T-helper 17 cell (primary cell): Measurements from ENCODE around the gene GJC1. TPM values are rescaled to one million over a fixed set of nuclear protein-coding genes. Genes with fewer than 3 reads are reported as not detected.

Source experiments
- ATAC-seq: fragments of 150-1000 bp; cut with Tn5 transposase; 2 replicates; pipeline ENCODE4 v1.10.0; 2021; ENCODE audit warnings: mild to moderate bottlenecking, moderate library complexity
- DNase-seq, 3 donors: peaks; one replicate each; pipeline versions ENCODE4 v3.0.0 to v3.0.0-alpha.2; 2020 to 2021
- H3K9me3 ChIP-seq: one replicate; pipeline ENCODE4 v1.7.0; 2013; ENCODE audit warnings: low read length, mild to moderate bottlenecking; ENCODE audit not compliant: control insufficient read depth, poor library complexity, severe bottlenecking
- H3K27ac Mint-ChIP-seq: one replicate; pipeline ENCODE4 v1.8.0; 2022; ENCODE audit warnings: mild to moderate bottlenecking, moderate library complexity, mixed read lengths
- H3K27me3 Mint-ChIP-seq: one replicate; pipeline ENCODE4 v1.8.0; 2022; ENCODE audit warnings: mixed read lengths
- H3K36me3 Mint-ChIP-seq: one replicate; pipeline ENCODE4 v1.8.0; 2022; ENCODE audit warnings: low read depth, mixed read lengths
- H3K4me1 Mint-ChIP-seq: one replicate; pipeline ENCODE4 v1.8.0; 2022; ENCODE audit warnings: mild to moderate bottlenecking, mixed read lengths
- H3K4me3 Mint-ChIP-seq: one replicate; pipeline ENCODE4 v1.8.0; 2022; ENCODE audit warnings: mild to moderate bottlenecking, moderate library complexity, mixed read lengths
- total RNA-seq, 4 donors: library from RNA in 2 of 4; stranded (reverse) in 2 of 4; gene quantifications; one replicate each; pipeline ENCODE4 v1.2.3 and lab custom pipeline; 2022 to 2026

Gene GJC1
- total RNA-seq, 2 donors from 2014 or later: not detected

GRCh38 chr17:44807093-44807816 lies 22.8 kb downstream of the GJC1 start:
- Mint-ChIP-seq H3K4me3 (no peak overlapping the region), H3K27ac (no peak overlapping the region), H3K27me3 (peaks cover 50% of the 10 kb centered on the region), H3K4me1 (no peaks in the 10 kb centered on the region), H3K36me3 (no peaks in the 10 kb centered on the region)
- ATAC-seq (no peak), DNase-seq (no peak)
- no peaks in the 10 kb centered on the region for H3K9me3 ChIP-seq

DNA sequence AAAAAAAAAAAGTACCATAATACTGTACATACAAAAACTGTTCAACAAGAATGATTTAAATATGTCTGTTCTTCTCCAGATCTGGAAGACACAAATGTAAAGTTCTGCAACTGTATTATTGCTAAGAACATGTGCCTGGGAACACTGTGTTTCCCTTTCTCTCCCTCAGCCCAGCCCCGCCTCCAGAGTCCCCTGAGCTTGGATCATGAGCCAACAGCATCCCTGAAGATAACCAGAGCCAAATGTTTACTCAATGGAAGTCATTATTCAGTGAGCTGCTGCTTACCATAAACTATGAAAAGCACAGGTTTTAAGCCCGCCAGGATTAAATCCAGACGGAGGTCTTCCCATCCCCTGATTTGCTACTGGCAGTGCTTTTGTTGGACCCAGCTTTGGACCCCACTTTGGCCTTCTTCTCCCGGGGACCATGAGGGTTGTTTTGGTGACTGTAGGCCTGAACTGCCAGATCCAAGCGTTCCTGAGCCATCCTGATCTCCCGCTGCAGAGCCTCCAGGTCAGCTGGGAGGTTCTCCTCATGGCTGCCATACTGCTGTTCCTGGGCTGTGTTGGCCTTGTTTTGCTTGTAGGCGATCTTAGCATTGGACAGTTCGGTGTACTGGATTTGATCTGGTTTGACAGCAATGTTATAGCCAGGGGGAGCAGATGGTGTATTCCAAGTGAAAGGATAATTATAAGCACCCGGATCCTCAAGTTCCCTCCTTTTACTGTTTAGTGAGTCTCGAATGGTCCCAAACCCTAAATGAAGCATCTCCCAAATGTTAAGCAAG lies 25.6 kb downstream of the GJC1 start:
- no peaks in the 10 kb centered on the region for H3K9me3 ChIP-seq
- peaks cover 39% of the 10 kb centered on the region for H3K27me3 Mint-ChIP-seq
- DNase-seq: no peak

GRCh38 chr17:44801880-44802279 lies 28.2 kb downstream of the GJC1 start:
- no peak for ATAC-seq
- Mint-ChIP-seq H3K27me3 (peaks cover 27% of the 10 kb centered on the region), H3K4me1 (no peaks in the 10 kb centered on the region), H3K36me3 (no peaks in the 10 kb centered on the region), H3K27ac (no peak overlapping the region), H3K4me3 (no peak overlapping the region)
- no peaks in the 10 kb centered on the region for H3K9me3 ChIP-seq
- DNase-seq: no peak

More for the DNA sequence above, 25.6 kb downstream of the GJC1 start:
- H3K27ac Mint-ChIP-seq: no peak overlapping the region
- H3K4me3 Mint-ChIP-seq: no peak overlapping the region
- ATAC-seq: no peak
- no peaks in the 10 kb centered on the region for H3K36me3 Mint-ChIP-seq
- H3K4me1 Mint-ChIP-seq: no peaks in the 10 kb centered on the region

GRCh38 chr17:44798356-44798755 lies 31.7 kb downstream of the GJC1 start:
- no peaks in the 10 kb centered on the region for H3K36me3 Mint-ChIP-seq
- H3K4me3 Mint-ChIP-seq: no peak overlapping the region
- H3K9me3 ChIP-seq: no peaks in the 10 kb centered on the region
- no peak for DNase-seq
- H3K27me3 Mint-ChIP-seq: peaks cover 15% of the 10 kb centered on the region
- peaks cover 2% of the 10 kb centered on the region for H3K4me1 Mint-ChIP-seq
- H3K27ac Mint-ChIP-seq: no peak overlapping the region
- no peak for ATAC-seq

DNA sequence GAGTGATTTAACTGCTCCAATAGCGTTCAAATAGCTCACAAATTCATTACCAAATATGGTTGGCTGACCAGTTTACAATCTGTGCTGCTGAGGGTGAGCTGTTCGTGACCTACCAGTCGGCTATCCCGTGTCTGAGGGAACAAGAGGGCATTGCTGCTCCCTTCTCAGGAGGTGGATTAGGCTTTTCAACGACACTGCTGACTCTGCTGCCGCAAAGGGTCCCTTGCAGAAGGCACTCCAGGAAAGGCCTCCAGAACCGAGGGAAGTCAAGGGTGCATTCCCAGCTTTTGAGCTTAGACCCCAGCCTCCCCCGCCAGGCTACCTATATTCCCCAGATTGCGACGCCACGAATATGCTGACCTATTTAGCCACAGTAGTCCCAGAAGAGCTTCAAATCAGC lies 32.3 kb downstream of the GJC1 start:
- Mint-ChIP-seq H3K4me3 (no peak overlapping the region), H3K36me3 (no peaks in the 10 kb centered on the region), H3K27ac (no peak overlapping the region), H3K27me3 (peaks cover 15% of the 10 kb centered on the region), H3K4me1 (peaks cover 2% of the 10 kb centered on the region)
- ATAC-seq (no peak), DNase-seq (no peak)
- H3K9me3 ChIP-seq: no peaks in the 10 kb centered on the region

DNA sequence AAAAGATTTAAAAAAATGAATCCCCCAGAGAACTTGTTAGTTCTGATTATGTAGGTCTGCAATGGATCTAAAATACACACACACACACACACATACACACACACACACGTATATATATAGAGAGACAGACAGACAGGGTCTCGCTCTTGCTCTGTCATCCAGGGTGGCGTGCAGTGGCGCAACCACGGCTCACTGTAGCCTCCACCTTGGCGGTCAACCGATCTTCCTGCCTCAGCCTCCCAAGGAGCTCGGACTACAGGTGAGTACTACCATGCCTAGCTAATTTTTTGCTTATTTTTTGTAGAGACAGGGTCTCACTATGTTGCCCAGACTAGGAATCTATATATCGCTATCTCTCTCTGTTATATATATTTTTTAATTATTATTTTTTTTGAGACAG lies 33.4 kb downstream of the GJC1 start:
- no peak overlapping the region for H3K4me3 Mint-ChIP-seq
- H3K27me3 Mint-ChIP-seq: peaks cover 15% of the 10 kb centered on the region
- no peaks in the 10 kb centered on the region for H3K9me3 ChIP-seq
- DNase-seq (no peak), ATAC-seq (no peak)
- H3K27ac Mint-ChIP-seq: no peak overlapping the region
- H3K36me3 Mint-ChIP-seq: no peaks in the 10 kb centered on the region
- peaks cover 2% of the 10 kb centered on the region for H3K4me1 Mint-ChIP-seq

- H3K36me3 Mint-ChIP-seq: no peaks in the 10 kb centered on the region
- H3K9me3 ChIP-seq: no peaks in the 10 kb centered on the region
- no peak overlapping the region for H3K4me3 Mint-ChIP-seq
- DNase-seq (no peak), ATAC-seq (no peak)
- H3K27ac Mint-ChIP-seq: no peak overlapping the region
- peaks cover 2% of the 10 kb centered on the region for H3K4me1 Mint-ChIP-seq
- peaks cover 15% of the 10 kb centered on the region for H3K27me3 Mint-ChIP-seq
These were observed 34.2 kb downstream of the GJC1 start for GRCh38 chr17:44795928-44796327.

DNA sequence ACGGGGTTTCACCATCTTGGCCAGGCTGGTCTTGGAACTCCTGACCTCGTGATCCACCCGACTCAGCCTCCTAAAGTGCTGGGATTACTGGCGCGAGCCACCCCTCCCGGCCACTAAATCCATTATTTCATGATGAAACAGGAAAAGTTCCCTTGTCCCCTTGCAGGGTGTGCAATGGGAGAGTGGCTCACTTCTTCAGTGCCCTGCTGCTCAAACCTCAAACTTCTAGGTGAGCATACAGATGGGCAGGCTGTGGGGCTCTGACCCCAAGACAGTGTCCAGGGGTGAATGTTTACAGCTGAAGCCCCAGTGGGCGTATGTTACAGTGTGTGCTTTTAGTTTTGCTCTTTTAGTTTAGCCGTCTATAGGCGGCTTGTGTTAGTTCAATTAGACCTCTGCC lies 34.7 kb downstream of the GJC1 start:
- H3K27ac Mint-ChIP-seq: no peak overlapping the region
- no peaks in the 10 kb centered on the region for H3K9me3 ChIP-seq
- H3K4me1 Mint-ChIP-seq: peaks cover 2% of the 10 kb centered on the region
- no peak for DNase-seq
- ATAC-seq: no peak
- no peak overlapping the region for H3K4me3 Mint-ChIP-seq
- no peaks in the 10 kb centered on the region for H3K36me3 Mint-ChIP-seq
- peaks cover 15% of the 10 kb centered on the region for H3K27me3 Mint-ChIP-seq

DNA sequence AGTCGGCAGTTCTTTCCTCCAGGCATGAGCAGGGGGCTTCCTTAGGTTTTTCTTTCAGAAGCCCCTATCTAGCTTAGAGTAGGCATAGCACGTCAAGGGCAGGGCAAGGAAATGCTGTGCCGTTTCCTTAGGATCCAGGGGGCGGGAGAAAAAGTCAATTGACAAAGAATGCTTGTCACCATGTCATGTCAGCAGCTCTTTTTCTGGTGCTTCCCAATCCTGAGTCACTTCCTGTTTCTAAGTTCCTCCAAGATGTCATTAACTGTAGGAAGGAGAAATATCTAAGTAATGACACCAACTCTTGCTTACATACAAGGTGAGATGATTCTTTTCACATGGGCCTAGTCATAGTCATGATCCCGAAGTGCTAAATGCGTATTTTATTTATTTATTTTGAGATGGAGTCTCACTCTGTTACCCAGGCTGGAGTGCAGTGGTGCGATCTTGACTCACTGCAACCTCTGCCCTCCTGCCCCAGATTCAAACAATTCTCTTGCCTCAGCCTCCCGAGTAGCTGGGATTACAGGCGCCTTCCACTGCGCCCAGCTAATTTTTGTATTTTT lies 35.2 kb downstream of the GJC1 start:
- no peaks in the 10 kb centered on the region for H3K9me3 ChIP-seq
- no peak overlapping the region for H3K27ac Mint-ChIP-seq
- H3K27me3 Mint-ChIP-seq: peaks cover 15% of the 10 kb centered on the region
- H3K4me3 Mint-ChIP-seq: no peak overlapping the region
- no peak for DNase-seq
- ATAC-seq: no peak
- no peaks in the 10 kb centered on the region for H3K36me3 Mint-ChIP-seq
- peaks cover 2% of the 10 kb centered on the region for H3K4me1 Mint-ChIP-seq

DNA sequence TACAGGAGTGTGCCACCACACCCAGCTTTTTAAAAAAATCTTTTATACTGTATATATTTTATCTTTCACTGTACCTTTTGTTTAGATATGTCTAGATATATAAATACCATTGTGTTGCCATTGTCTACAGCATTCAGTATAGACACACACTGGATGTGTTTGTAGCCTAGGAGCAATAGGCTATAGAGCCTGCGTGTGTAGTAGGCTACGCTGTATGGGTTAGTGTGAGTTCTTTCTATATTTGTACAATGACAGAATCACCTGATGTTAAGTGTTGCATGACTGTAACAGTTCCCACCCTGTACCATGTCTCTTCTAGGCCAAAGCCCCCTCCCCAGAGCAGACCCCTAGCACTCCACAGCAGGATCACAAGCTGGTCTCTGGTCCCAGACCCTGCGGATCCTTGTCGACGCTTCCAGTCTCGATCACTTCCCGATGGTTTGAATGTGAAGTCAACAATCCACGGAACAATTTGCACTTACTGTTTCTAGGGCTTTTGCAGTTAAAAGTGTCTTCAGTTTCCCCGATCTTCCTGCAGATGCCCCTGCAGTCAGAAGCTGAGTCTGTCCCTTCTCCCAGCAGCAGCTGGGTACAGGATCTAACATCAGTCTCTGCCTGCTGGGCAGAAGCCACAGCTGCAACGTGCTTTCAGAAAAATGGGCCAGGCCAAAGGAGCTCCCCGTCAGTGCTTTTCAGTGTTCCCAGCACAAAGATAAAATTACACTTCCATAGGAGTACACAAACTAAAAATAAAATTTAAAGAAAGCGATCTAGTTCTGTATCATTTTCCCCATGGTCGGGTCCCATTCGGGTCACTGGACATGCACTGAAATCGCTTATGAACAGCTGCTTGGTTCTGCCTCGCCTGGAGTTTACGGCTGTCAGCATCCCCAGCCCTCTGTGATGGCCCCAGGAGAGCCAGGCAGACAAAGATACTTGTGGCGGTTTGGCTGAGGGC lies 35.9 kb downstream of the GJC1 start:
- ATAC-seq: no peak
- no peak overlapping the region for H3K27ac Mint-ChIP-seq
- peaks cover 15% of the 10 kb centered on the region for H3K27me3 Mint-ChIP-seq
- no peak for DNase-seq
- peaks cover 2% of the 10 kb centered on the region for H3K4me1 Mint-ChIP-seq
- no peaks in the 10 kb centered on the region for H3K9me3 ChIP-seq
- H3K36me3 Mint-ChIP-seq: no peaks in the 10 kb centered on the region
- H3K4me3 Mint-ChIP-seq: no peak overlapping the region

DNA sequence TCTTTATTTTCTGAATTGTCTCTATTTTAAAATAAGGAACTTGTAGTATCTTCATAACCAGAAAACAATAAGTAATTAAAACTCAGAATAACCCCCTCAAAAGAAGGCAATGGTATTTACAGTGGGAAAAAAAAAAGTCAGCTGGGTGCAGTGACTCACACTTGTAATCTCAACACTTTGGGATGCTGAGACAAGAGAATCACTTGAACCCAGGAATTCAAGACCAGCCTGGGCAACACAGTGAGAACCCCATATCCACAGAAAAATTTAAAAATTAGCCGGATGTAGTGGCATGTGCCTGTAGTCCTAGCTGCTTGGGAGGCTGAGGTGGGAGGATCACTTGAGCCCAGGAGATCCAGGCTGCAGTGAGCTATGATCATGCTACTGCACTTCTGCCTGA lies 37.8 kb downstream of the GJC1 start:
- Mint-ChIP-seq H3K36me3 (no peaks in the 10 kb centered on the region), H3K27me3 (peaks cover 10% of the 10 kb centered on the region), H3K4me1 (peaks cover 2% of the 10 kb centered on the region), H3K27ac (no peak overlapping the region), H3K4me3 (no peak overlapping the region)
- H3K9me3 ChIP-seq: no peaks in the 10 kb centered on the region
- ATAC-seq: no peak
- no peak for DNase-seq

GRCh38 chr17:44788139-44788538 lies 41.9 kb downstream of the GJC1 start:
- Mint-ChIP-seq H3K4me1 (no peaks in the 10 kb centered on the region), H3K27ac (peak overlapping the region; percentile 34), H3K27me3 (peaks cover 7% of the 10 kb centered on the region), H3K4me3 (no peak overlapping the region), H3K36me3 (no peaks in the 10 kb centered on the region)
- no peaks in the 10 kb centered on the region for H3K9me3 ChIP-seq
- ATAC-seq (no peak), DNase-seq (no peak)
